Measurements from ENCODE around the gene SENP1. TPM values are rescaled to one million over a fixed set of nuclear protein-coding genes. Genes with fewer than 3 reads are reported as not detected.

The SENP1 gene
- total RNA-seq, 1 experiment from 2014 or later = 41.6 TPM

DNA sequence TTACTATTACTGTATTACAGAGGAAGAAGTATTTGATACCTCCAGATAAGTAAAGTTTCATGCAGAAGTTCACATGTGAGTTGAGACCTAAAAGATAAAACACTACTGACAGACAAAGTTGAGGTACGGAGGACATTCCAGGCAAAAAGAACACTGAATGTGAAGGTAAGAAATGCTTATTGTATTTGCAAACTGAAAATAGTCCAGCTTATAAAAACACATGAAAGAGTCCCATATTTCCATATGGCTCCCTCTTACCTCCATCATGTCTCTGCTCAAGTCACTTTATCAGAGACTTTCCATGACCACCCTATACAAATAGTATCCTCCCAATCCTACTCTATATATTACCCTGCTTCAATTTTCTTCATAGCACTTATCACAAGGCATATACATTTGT lies 35.8 kb downstream of the SENP1 start:
- CTCF ChIA-PET = no interaction called here
- POLR2A ChIA-PET (ENCODE audit: low non-redundant PET) = no interaction called here

DNA sequence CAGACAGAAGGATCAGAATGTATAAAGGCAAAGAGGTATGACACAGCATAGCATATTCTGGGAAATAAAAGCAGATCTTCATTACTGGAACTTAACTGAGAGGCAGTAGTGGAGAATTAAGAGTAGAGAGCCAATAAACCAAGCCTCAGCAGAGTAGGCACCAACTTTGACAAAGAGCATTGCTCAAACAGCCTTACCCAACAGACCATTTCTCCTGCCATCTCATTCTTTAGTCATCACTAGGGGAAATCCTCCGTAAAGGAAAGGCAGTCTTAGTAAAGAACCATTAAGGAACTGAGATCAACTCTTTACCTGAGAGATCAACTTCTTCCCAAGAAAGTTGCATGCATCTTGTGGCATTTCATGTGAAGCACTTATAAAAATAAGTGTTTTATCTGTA lies 36.6 kb downstream of the SENP1 start:
- Histone ChIP-seq H3K4me1 (ENCODE audit: insufficient read depth, low read length, poor library complexity, severe bottlenecking) (no peaks in the 10 kb centered on the region), H3K9me3 (ENCODE audit: low read depth, low read length, poor library complexity, severe bottlenecking) (no peaks in the 10 kb centered on the region), H3K36me3 (ENCODE audit: insufficient read depth, low read length, poor library complexity, severe bottlenecking) (peaks cover 64% of the 10 kb centered on the region), H3K27me3 (replicated peaks; ENCODE audit: insufficient read depth, low read depth, low read length, poor library complexity) (no peaks in the 10 kb centered on the region), H3K4me3 (ENCODE audit: low read depth, low read length, poor library complexity, severe bottlenecking) (no peak overlapping the region), H3K27ac (ENCODE audit: low read depth, low read length, poor library complexity, severe bottlenecking) (no peak overlapping the region)
- no TSS peak for BruUV-seq (replicated peaks)
- no peak for TF ChIP-seq EZH2 (IDR thresholded peaks at IDR 0.05; ENCODE audit: borderline replicate concordance, low read depth, low read length, poor library complexity, severe bottlenecking)
- TF ChIP-seq, protein P1, sequence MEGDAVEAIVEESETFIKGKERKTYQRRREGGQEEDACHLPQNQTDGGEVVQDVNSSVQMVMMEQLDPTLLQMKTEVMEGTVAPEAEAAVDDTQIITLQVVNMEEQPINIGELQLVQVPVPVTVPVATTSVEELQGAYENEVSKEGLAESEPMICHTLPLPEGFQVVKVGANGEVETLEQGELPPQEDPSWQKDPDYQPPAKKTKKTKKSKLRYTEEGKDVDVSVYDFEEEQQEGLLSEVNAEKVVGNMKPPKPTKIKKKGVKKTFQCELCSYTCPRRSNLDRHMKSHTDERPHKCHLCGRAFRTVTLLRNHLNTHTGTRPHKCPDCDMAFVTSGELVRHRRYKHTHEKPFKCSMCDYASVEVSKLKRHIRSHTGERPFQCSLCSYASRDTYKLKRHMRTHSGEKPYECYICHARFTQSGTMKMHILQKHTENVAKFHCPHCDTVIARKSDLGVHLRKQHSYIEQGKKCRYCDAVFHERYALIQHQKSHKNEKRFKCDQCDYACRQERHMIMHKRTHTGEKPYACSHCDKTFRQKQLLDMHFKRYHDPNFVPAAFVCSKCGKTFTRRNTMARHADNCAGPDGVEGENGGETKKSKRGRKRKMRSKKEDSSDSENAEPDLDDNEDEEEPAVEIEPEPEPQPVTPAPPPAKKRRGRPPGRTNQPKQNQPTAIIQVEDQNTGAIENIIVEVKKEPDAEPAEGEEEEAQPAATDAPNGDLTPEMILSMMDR (conservative IDR thresholded peaks at IDR 0.05; ENCODE audit: low read depth, low read length) = no peak
- no peak for DNase-seq (ENCODE audit: low spot score)
- CTCF ChIA-PET = no interaction called here
- intact Hi-C loops (cut with micrococcal nuclease; ENCODE audit: unreplicated experiment) = no loop called here
- POLR2A ChIA-PET (ENCODE audit: low non-redundant PET) = no interaction called here

More for the DNA sequence above, 35.8 kb downstream of the SENP1 start:
- intact Hi-C loops (cut with micrococcal nuclease; ENCODE audit: unreplicated experiment) = no loop called here
- no peak overlapping the region for H3K27ac ChIP-seq (ENCODE audit: low read depth, low read length, poor library complexity, severe bottlenecking)
- H3K4me1 ChIP-seq (ENCODE audit: insufficient read depth, low read length, poor library complexity, severe bottlenecking) = no peaks in the 10 kb centered on the region
- no peaks in the 10 kb centered on the region for H3K27me3 ChIP-seq (replicated peaks; ENCODE audit: insufficient read depth, low read depth, low read length, poor library complexity)
- H3K4me3 ChIP-seq (ENCODE audit: low read depth, low read length, poor library complexity, severe bottlenecking) = no peak overlapping the region
- no peak for TF ChIP-seq EZH2 (IDR thresholded peaks at IDR 0.05; ENCODE audit: borderline replicate concordance, low read depth, low read length, poor library complexity, severe bottlenecking)
- TF ChIP-seq, protein P1 (conservative IDR thresholded peaks at IDR 0.05; ENCODE audit: low read depth, low read length) = no peak
- DNase-seq (ENCODE audit: low spot score) = no peak
- H3K36me3 ChIP-seq (ENCODE audit: insufficient read depth, low read length, poor library complexity, severe bottlenecking) = peaks cover 61% of the 10 kb centered on the region
- H3K9me3 ChIP-seq (ENCODE audit: low read depth, low read length, poor library complexity, severe bottlenecking) = no peaks in the 10 kb centered on the region
- no TSS peak for BruUV-seq (replicated peaks)

- intact Hi-C loops (cut with micrococcal nuclease; ENCODE audit: unreplicated experiment) = no loop called here
- Histone ChIP-seq H3K9me3 (ENCODE audit: low read depth, low read length, poor library complexity, severe bottlenecking) (no peaks in the 10 kb centered on the region), H3K4me1 (ENCODE audit: insufficient read depth, low read length, poor library complexity, severe bottlenecking) (no peaks in the 10 kb centered on the region), H3K36me3 (ENCODE audit: insufficient read depth, low read length, poor library complexity, severe bottlenecking) (peaks cover 64% of the 10 kb centered on the region), H3K27ac (ENCODE audit: low read depth, low read length, poor library complexity, severe bottlenecking) (no peak overlapping the region), H3K27me3 (replicated peaks; ENCODE audit: insufficient read depth, low read depth, low read length, poor library complexity) (no peaks in the 10 kb centered on the region), H3K4me3 (ENCODE audit: low read depth, low read length, poor library complexity, severe bottlenecking) (no peak overlapping the region)
- POLR2A ChIA-PET (ENCODE audit: low non-redundant PET) = no interaction called here
- no peak for DNase-seq (ENCODE audit: low spot score)
- TF ChIP-seq EZH2 (IDR thresholded peaks at IDR 0.05; ENCODE audit: borderline replicate concordance, low read depth, low read length, poor library complexity, severe bottlenecking) = no peak
- TF ChIP-seq, protein P1 (conservative IDR thresholded peaks at IDR 0.05; ENCODE audit: low read depth, low read length) = no peak
- CTCF ChIA-PET = no interaction called here
- no TSS peak for BruUV-seq (replicated peaks)
Measured at GRCh38 chr12:48068457-48068856, 37.4 kb downstream of the SENP1 start.
